ENCODE data around the gene P2RY14. TPM values are rescaled to one million over a fixed set of nuclear protein-coding genes. Genes with fewer than 3 reads are reported as not detected.

The P2RY14 gene
- total and polyA plus RNA-seq, 3 experiments from 2014 or later = 0.84 to 4.3 (median 1.3) TPM

DNA sequence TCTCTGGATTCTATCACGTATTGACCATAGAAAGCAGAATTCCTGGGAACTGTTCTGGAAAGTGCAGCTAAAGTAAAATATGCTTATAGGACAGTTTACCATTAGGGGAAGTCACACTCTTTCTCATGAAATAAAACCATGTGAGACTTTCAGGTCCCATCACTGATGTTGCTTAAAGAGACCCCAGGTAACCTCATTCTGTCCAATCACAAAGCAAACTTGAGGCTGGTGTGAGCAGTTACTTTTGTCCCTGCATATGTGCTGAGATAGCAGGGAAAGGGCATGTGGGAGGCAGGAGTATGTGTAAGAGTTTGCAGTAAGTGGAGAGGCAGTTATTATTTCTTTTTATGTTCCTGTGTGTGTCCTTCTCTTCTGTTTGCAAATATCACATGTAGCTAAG, 22.2 kb upstream of the P2RY14 start:
- Histone ChIP-seq H3K4me3 (ENCODE audit: low read length) (no peak overlapping the region), H3K36me3 (ENCODE audit: insufficient read depth, low read length) (no peaks in the 10 kb centered on the region), H3K27me3 (ENCODE audit: insufficient read depth, low read length, poor library complexity, severe bottlenecking) (no peaks in the 10 kb centered on the region), H3K9me3 (ENCODE audit: low read length) (no peaks in the 10 kb centered on the region), H3K27ac (ENCODE audit: low read depth, low read length) (no peak overlapping the region), H3K4me1 (ENCODE audit: insufficient read depth, low read length) (no peaks in the 10 kb centered on the region)
- H3K9me3 Mint-ChIP-seq = no peaks in the 10 kb centered on the region
- H3K4me1 Mint-ChIP-seq = peaks cover 8% of the 10 kb centered on the region in 3 donors
- H3K4me3 Mint-ChIP-seq = no peak overlapping the region
- no peaks in the 10 kb centered on the region for H3K36me3 Mint-ChIP-seq
- DNase-seq = no peak
- H3K27ac Mint-ChIP-seq = no peak overlapping the region
- H3K27me3 Mint-ChIP-seq = peaks cover 4 to 42% of the 10 kb centered on the region in 2 donors
- ChIA-PET CTCF (no interaction called here), POLR2A (no interaction called here)

DNA sequence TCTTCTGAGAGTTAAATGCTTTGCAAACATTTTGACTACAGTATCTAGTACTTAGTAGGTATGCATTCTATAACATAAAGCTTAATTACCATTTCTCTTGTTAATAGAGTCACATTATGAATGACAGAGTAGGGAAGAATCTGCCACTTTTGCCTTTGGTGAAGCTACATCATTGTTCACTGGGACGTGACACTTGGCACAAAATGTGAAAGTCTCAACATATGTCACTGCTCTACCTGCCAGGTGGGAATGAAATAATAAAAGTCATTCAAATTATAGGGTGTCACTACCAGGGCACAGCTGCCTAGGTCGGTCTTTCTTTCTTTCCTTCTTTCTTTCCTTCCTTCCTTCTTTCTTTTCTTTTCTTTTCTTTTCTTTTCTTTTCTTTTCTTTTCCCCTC, 20.7 kb upstream of the P2RY14 start:
- no peaks in the 10 kb centered on the region for H3K9me3 ChIP-seq (ENCODE audit: low read length)
- POLR2A ChIA-PET = no interaction called here
- H3K4me1 ChIP-seq (ENCODE audit: insufficient read depth, low read length) = no peaks in the 10 kb centered on the region
- H3K4me3 Mint-ChIP-seq = no peak overlapping the region
- no peaks in the 10 kb centered on the region for H3K9me3 Mint-ChIP-seq
- H3K4me1 Mint-ChIP-seq = no peaks in the 10 kb centered on the region
- H3K27ac ChIP-seq (ENCODE audit: low read depth, low read length) = no peak overlapping the region
- no peaks in the 10 kb centered on the region for H3K36me3 Mint-ChIP-seq
- no peak for DNase-seq
- peaks cover 8 to 56% of the 10 kb centered on the region in 2 donors for H3K27me3 Mint-ChIP-seq
- no peak overlapping the region for H3K27ac Mint-ChIP-seq
- no peak overlapping the region for H3K4me3 ChIP-seq (ENCODE audit: low read length)
- CTCF ChIA-PET = interaction anchor here (0.7 to 1.1 kb wide), 3 partner anchors 12 to 128 kb away, joined by 3 to 5 read pairs (median 3); no protein-coding TSS in a partner anchor
- no peaks in the 10 kb centered on the region for H3K27me3 ChIP-seq (ENCODE audit: insufficient read depth, low read length, poor library complexity, severe bottlenecking)
- H3K36me3 ChIP-seq (ENCODE audit: insufficient read depth, low read length) = no peaks in the 10 kb centered on the region

DNA sequence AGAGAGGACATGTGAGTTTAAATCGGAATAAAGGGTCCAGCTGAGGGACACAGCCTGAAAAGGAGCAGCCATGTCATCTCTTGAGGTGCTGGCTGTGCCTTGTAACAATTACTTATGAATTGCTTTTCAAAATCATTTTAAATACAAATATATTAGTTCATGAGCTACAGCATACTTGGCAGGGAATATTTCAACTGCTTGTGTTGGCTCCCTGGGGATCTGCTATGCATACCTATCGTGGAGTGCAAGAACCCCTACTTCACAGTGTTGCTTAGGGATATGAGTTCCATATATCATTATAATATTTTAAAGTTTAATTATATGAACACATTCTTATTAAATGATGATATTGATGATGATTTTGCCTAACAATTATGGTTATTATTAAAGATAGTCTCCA, 19.1 kb upstream of the P2RY14 start:
- no peak for DNase-seq
- peaks cover 7 to 47% of the 10 kb centered on the region in 2 donors for H3K27me3 Mint-ChIP-seq
- H3K27ac Mint-ChIP-seq = no peak overlapping the region
- Histone ChIP-seq H3K4me1 (ENCODE audit: insufficient read depth, low read length) (no peaks in the 10 kb centered on the region), H3K27ac (ENCODE audit: low read depth, low read length) (no peak overlapping the region), H3K9me3 (ENCODE audit: low read length) (no peaks in the 10 kb centered on the region), H3K27me3 (ENCODE audit: insufficient read depth, low read length, poor library complexity, severe bottlenecking) (no peaks in the 10 kb centered on the region), H3K36me3 (ENCODE audit: insufficient read depth, low read length) (no peaks in the 10 kb centered on the region), H3K4me3 (ENCODE audit: low read length) (no peak overlapping the region)
- H3K36me3 Mint-ChIP-seq = no peaks in the 10 kb centered on the region
- H3K9me3 Mint-ChIP-seq = no peaks in the 10 kb centered on the region
- ChIA-PET POLR2A (no interaction called here), CTCF (no interaction called here)
- H3K4me3 Mint-ChIP-seq = no peak overlapping the region
- no peaks in the 10 kb centered on the region for H3K4me1 Mint-ChIP-seq

DNA sequence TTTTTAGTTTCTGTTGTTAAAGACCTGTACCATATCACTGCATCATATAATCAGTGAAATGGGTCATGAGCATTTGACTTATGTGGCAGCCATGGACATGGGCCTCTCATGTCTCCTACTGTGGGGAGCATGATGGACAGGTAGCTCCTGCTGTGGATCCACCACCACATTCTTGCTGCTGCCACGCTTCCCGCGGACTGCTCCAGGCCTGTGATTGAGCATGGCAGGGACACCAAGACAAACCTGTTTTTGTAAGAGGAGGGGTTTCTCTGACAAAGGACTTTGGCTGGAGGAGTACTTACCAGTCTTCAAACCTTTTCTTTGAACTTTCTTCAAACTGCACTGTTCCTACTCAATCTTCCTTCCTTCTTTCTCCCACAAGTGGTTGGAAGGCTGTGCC, 17.9 kb upstream of the P2RY14 start:
- Mint-ChIP-seq H3K36me3 (no peaks in the 10 kb centered on the region), H3K4me3 (no peak overlapping the region), H3K9me3 (no peaks in the 10 kb centered on the region), H3K27me3 (peaks cover 7 to 53% of the 10 kb centered on the region in 2 donors), H3K27ac (no peak overlapping the region), H3K4me1 (no peaks in the 10 kb centered on the region)
- Histone ChIP-seq H3K4me3 (ENCODE audit: low read length) (no peak overlapping the region), H3K9me3 (ENCODE audit: low read length) (no peaks in the 10 kb centered on the region), H3K36me3 (ENCODE audit: insufficient read depth, low read length) (no peaks in the 10 kb centered on the region), H3K27ac (ENCODE audit: low read depth, low read length) (no peak overlapping the region), H3K4me1 (ENCODE audit: insufficient read depth, low read length) (no peaks in the 10 kb centered on the region), H3K27me3 (ENCODE audit: insufficient read depth, low read length, poor library complexity, severe bottlenecking) (no peaks in the 10 kb centered on the region)
- DNase-seq = no peak
- POLR2A ChIA-PET = no interaction called here
- CTCF ChIA-PET = no interaction called here

DNA sequence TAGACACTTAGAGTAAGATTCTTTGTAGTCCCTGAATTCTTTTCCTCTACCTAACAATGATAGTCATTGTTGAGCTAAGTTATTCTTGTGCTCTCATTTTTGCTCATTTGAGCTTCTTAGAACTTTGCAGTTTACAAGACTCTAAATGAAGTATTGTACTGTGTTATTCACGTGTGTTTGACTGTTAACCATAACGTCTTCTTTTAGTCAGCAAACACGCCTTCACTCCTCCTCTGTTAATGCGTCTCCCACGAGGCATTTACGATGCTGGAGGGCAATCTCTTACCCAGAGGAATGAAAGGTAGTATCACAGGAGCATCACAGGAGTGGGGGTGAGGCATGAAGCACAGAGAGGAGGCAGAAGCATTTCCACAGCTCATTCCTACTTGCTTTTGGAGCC, 14.8 kb upstream of the P2RY14 start:
- H3K9me3 ChIP-seq (ENCODE audit: low read length) = no peaks in the 10 kb centered on the region
- no peaks in the 10 kb centered on the region for H3K36me3 ChIP-seq (ENCODE audit: insufficient read depth, low read length)
- no peak overlapping the region for H3K4me3 ChIP-seq (ENCODE audit: low read length)
- Mint-ChIP-seq H3K4me1 (no peaks in the 10 kb centered on the region), H3K36me3 (no peaks in the 10 kb centered on the region), H3K27me3 (peaks cover 4 to 36% of the 10 kb centered on the region in 2 donors), H3K9me3 (no peaks in the 10 kb centered on the region), H3K27ac (peak overlapping the region in 1 of 8 donors; percentile 72), H3K4me3 (no peak overlapping the region)
- H3K27me3 ChIP-seq (ENCODE audit: insufficient read depth, low read length, poor library complexity, severe bottlenecking) = no peaks in the 10 kb centered on the region
- POLR2A ChIA-PET = no interaction called here
- H3K4me1 ChIP-seq (ENCODE audit: insufficient read depth, low read length) = no peaks in the 10 kb centered on the region
- no peak overlapping the region for H3K27ac ChIP-seq (ENCODE audit: low read depth, low read length)
- DNase-seq = no peak
- CTCF ChIA-PET = interaction anchor here (1.1 to 3.6 kb wide), 3 partner anchors 11 to 126 kb away, joined by 4 to 13 read pairs (median 13); no protein-coding TSS in a partner anchor

DNA sequence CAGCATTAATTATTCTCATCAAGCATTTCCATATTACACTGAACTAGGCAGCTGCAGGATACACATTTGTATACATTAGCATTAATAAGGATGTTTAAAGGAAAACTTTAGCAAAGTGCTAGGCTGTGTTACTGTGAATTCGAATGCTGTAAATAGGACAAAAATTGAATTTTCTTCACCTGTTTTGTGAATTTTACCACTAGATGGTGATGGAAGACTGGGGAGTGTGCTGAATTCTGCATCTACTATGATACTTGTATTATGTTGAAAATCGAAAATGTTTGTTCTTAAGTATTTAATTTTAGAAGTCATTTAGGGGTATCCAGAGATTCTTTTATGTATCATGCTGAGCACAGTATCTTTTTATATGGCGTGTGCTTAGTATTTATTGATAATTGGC, 12.3 kb upstream of the P2RY14 start:
- no peaks in the 10 kb centered on the region for H3K36me3 Mint-ChIP-seq
- Histone ChIP-seq H3K36me3 (ENCODE audit: insufficient read depth, low read length) (no peaks in the 10 kb centered on the region), H3K9me3 (ENCODE audit: low read length) (no peaks in the 10 kb centered on the region), H3K27ac (ENCODE audit: low read depth, low read length) (no peak overlapping the region), H3K27me3 (ENCODE audit: insufficient read depth, low read length, poor library complexity, severe bottlenecking) (no peaks in the 10 kb centered on the region), H3K4me3 (ENCODE audit: low read length) (no peak overlapping the region), H3K4me1 (ENCODE audit: insufficient read depth, low read length) (no peaks in the 10 kb centered on the region)
- H3K27ac Mint-ChIP-seq = no peak overlapping the region
- CTCF ChIA-PET = interaction anchor here (3.6 kb wide), 1 partner anchor 123 kb away, joined by 13 read pairs; no protein-coding TSS in a partner anchor
- H3K4me3 Mint-ChIP-seq = no peak overlapping the region
- peaks cover 4 to 24% of the 10 kb centered on the region in 2 donors for H3K27me3 Mint-ChIP-seq
- no peaks in the 10 kb centered on the region for H3K9me3 Mint-ChIP-seq
- H3K4me1 Mint-ChIP-seq = no peaks in the 10 kb centered on the region
- no peak for DNase-seq
- POLR2A ChIA-PET = no interaction called here

DNA sequence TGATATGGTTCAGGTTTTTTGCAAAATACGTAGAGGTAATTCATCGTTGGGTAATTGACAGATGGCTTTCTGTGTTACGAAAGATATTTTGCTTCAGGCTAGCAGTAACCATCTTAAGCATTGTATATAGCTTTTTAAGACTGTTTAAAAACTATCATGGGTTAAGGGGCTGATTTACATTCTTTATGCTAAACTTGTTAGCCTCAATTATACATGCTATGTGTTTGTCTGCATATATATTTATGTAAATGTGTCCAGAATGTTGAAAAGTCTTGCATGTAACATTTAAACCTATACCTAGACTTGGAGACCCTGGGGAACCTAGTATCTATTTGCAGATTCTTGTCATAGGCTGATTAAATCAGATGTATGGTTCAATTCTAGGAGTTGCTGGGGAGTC, 11.1 kb upstream of the P2RY14 start:
- H3K4me3 ChIP-seq (ENCODE audit: low read length) = no peak overlapping the region
- DNase-seq = no peak
- H3K36me3 ChIP-seq (ENCODE audit: insufficient read depth, low read length) = no peaks in the 10 kb centered on the region
- no peak overlapping the region for H3K27ac Mint-ChIP-seq
- H3K4me1 ChIP-seq (ENCODE audit: insufficient read depth, low read length) = no peaks in the 10 kb centered on the region
- no peak overlapping the region for H3K27ac ChIP-seq (ENCODE audit: low read depth, low read length)
- H3K4me1 Mint-ChIP-seq = peaks cover 0 to under 1% (median under 1%) of the 10 kb centered on the region in 3 donors
- H3K36me3 Mint-ChIP-seq = no peaks in the 10 kb centered on the region
- no peaks in the 10 kb centered on the region for H3K9me3 ChIP-seq (ENCODE audit: low read length)
- H3K27me3 ChIP-seq (ENCODE audit: insufficient read depth, low read length, poor library complexity, severe bottlenecking) = no peaks in the 10 kb centered on the region
- POLR2A ChIA-PET = no interaction called here
- H3K4me3 Mint-ChIP-seq = no peak overlapping the region
- peaks cover 0 to 12% of the 10 kb centered on the region in 2 donors for H3K27me3 Mint-ChIP-seq
- H3K9me3 Mint-ChIP-seq = no peaks in the 10 kb centered on the region
- CTCF ChIA-PET = interaction anchor here (1.3 to 2.1 kb wide), 2 partner anchors 122 to 139 kb away, joined by 4 to 5 read pairs; no protein-coding TSS in a partner anchor

DNA sequence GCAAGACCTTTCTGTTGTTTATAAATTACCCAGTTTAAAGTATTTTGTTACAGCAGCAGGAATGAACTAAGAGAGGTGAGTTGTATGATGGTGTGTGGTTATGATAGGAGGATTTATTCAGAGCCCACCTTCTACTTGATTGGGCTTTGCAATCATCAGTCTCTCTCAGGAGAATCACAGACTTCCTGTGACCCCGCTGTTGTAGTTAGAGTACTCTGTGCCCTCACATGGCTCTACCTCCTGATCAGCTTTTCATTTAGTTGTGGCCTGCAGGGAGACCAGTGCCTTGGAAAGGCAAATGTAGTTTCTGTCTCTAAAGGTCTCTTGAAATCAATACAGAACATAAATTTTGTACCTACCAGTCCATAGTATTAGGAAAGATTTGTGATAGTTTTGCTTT, 7.6 kb upstream of the P2RY14 start:
- H3K4me1 Mint-ChIP-seq = peaks cover 4 to 18% (median 15%) of the 10 kb centered on the region in 3 donors
- no peaks in the 10 kb centered on the region for H3K9me3 Mint-ChIP-seq
- no peak for DNase-seq
- H3K4me3 Mint-ChIP-seq = no peak overlapping the region
- Histone ChIP-seq H3K9me3 (ENCODE audit: low read length) (no peaks in the 10 kb centered on the region), H3K4me1 (ENCODE audit: insufficient read depth, low read length) (no peaks in the 10 kb centered on the region), H3K27ac (ENCODE audit: low read depth, low read length) (no peak overlapping the region), H3K36me3 (ENCODE audit: insufficient read depth, low read length) (no peaks in the 10 kb centered on the region), H3K4me3 (ENCODE audit: low read length) (no peak overlapping the region), H3K27me3 (ENCODE audit: insufficient read depth, low read length, poor library complexity, severe bottlenecking) (no peaks in the 10 kb centered on the region)
- no peaks in the 10 kb centered on the region for H3K36me3 Mint-ChIP-seq
- POLR2A ChIA-PET = interaction anchor here (0.5 kb wide), 1 partner anchor 55 kb away, joined by 10 read pairs; no protein-coding TSS in a partner anchor
- CTCF ChIA-PET = interaction anchor here (1.4 to 4.6 kb wide), 3 partner anchors 59 to 129 kb away, joined by 4 to 30 read pairs (median 6); no protein-coding TSS in a partner anchor
- no peaks in the 10 kb centered on the region for H3K27me3 Mint-ChIP-seq
- peak overlapping the region in 1 of 8 donors; percentile 33 for H3K27ac Mint-ChIP-seq

Measured in CD8-positive, alpha-beta memory T cell (primary cell).